ENCODE data around the gene CTXN3. TPM values are rescaled to one million over a fixed set of nuclear protein-coding genes. Genes with fewer than 3 reads are reported as not detected.

The CTXN3 gene
- polyA plus RNA-seq, 1 donor (not counting 4 experiments of a cell fraction or from before 2014, with no cell fraction given): 0.22 TPM

DNA sequence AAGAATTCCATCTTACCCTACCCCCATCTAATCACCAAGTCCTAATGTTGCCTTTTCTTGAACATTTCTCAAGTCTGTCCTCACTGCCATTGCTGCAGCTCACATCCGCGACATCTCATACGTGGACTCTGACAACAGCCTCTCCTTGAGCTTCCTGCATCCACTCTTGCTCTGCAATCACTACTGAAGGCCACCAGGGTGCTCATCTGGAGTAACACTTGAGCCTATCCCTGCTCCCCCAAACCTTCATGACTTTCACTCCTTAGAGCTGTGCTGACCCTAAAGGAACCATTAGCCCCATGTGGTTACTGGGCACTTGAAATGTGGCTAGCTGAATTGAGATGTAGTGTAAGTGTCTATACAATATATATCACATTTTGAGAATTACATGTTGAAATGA, 46.4 kb upstream of the CTXN3 start:
- no peaks in the 10 kb centered on the region for H3K36me3 ChIP-seq (ENCODE audit: control insufficient read depth in 2 of 2, extremely low read depth in 1 of 2, insufficient read depth in 2 of 2, low read length in 2 of 2)
- no peak overlapping the region for H3K4me2 ChIP-seq (ENCODE audit: control insufficient read depth, extremely low read depth, insufficient read depth, low read depth, low read length)
- H3K27ac ChIP-seq (ENCODE audit: control insufficient read depth, insufficient read depth, low read length): no peak overlapping the region
- no peaks in the 10 kb centered on the region for H3K9me3 ChIP-seq (ENCODE audit: control insufficient read depth, low read depth, low read length)
- DNase-seq (ENCODE audit: low read depth, low spot score): no peak
- H3K27me3 ChIP-seq (ENCODE audit: control insufficient read depth, extremely low read depth, insufficient read depth, low read length): no peaks in the 10 kb centered on the region
- no peak overlapping the region for H3K9ac ChIP-seq (ENCODE audit: control insufficient read depth, extremely low read depth, insufficient read depth, low read length)
- no peak for FAIRE-seq
- H3K79me2 ChIP-seq (ENCODE audit: control insufficient read depth, insufficient read depth, low read length): no peaks in the 10 kb centered on the region
- H3K4me1 ChIP-seq (ENCODE audit: control insufficient read depth, extremely low read depth, insufficient read depth, low read length): no peaks in the 10 kb centered on the region
- dilution Hi-C loops (cut with MboI; ENCODE audit: extremely low pct_ligation_motif_present, low sequenced_read_pairs): no loop called here
- no peak overlapping the region for H2AFZ ChIP-seq (ENCODE audit: control insufficient read depth, low read length)
- H3K9me1 ChIP-seq (ENCODE audit: control insufficient read depth, extremely low read depth, insufficient read depth, low read length): no peaks in the 10 kb centered on the region
- TF ChIP-seq EZH2 (IDR thresholded peaks at IDR 0.05; ENCODE audit: low read length): no peak
- TF ChIP-seq, protein P1, sequence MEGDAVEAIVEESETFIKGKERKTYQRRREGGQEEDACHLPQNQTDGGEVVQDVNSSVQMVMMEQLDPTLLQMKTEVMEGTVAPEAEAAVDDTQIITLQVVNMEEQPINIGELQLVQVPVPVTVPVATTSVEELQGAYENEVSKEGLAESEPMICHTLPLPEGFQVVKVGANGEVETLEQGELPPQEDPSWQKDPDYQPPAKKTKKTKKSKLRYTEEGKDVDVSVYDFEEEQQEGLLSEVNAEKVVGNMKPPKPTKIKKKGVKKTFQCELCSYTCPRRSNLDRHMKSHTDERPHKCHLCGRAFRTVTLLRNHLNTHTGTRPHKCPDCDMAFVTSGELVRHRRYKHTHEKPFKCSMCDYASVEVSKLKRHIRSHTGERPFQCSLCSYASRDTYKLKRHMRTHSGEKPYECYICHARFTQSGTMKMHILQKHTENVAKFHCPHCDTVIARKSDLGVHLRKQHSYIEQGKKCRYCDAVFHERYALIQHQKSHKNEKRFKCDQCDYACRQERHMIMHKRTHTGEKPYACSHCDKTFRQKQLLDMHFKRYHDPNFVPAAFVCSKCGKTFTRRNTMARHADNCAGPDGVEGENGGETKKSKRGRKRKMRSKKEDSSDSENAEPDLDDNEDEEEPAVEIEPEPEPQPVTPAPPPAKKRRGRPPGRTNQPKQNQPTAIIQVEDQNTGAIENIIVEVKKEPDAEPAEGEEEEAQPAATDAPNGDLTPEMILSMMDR (optimal IDR thresholded peaks at IDR 0.05 in 1 of 3, IDR thresholded peaks at IDR 0.05 in 1 of 3, conservative IDR thresholded peaks at IDR 0.05 in 1 of 3; ENCODE audit: extremely low read depth in 1 of 3, insufficient read depth in 2 of 3, low read length in 3 of 3): peak in 1 of 3 experiments; percentile 7
- no peak overlapping the region for H3K4me3 ChIP-seq (ENCODE audit: control insufficient read depth in 2 of 3, extremely low read depth in 1 of 3, insufficient read depth in 2 of 3, low read depth in 1 of 3, low read length in 3 of 3)
- no peaks in the 10 kb centered on the region for H4K20me1 ChIP-seq (ENCODE audit: control insufficient read depth, extremely low read depth, insufficient read depth, low read length)

DNA sequence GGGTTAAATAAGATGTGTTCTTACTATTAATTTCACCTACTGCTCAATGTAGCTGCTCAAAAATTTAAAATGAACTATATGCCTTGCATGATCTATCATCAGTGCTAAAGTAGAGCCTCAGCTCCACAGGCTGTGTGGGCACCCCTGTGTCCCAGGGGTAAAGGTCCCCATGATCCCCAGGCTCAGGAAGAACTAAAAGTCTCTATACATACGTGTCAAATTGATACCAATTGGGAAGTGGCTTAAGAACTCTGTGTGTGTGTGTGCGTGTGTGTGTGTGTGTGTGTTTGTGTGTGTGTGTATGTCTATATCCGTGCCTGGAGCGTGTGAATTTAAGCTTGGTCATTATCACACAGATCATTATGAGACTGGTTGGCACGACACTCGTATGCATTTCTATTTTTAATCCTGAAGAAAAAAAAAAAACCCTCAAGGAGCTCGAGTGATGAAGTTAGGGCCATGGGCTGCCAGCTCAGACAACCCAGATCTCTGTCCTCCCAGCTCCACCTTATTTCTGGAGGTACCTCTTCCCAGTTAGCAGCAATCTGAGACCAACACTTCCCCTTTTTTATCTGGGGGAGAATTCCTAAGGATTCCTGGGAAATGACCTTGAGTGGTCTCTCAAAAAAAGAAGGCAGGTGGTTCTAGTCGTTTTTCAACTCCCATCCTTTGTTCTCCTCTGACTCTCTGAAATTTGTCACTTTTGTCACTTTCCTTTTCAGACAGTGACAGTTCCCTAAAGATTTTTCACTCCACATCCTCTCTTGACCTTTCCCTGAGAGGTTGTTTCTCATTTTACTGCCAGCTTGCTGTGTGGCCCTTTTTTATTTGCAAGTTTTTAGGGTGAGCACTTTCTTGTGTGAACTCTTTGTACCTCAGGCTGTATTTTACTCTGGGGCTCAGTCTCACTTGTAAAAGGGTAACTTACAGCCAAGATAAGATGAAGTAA, 45.7 kb upstream of the CTXN3 start:
- H4K20me1 ChIP-seq (ENCODE audit: control insufficient read depth, extremely low read depth, insufficient read depth, low read length): no peaks in the 10 kb centered on the region
- no peaks in the 10 kb centered on the region for H3K4me1 ChIP-seq (ENCODE audit: control insufficient read depth, extremely low read depth, insufficient read depth, low read length)
- no peaks in the 10 kb centered on the region for H3K27me3 ChIP-seq (ENCODE audit: control insufficient read depth, extremely low read depth, insufficient read depth, low read length)
- no peaks in the 10 kb centered on the region for H3K9me1 ChIP-seq (ENCODE audit: control insufficient read depth, extremely low read depth, insufficient read depth, low read length)
- no peak overlapping the region for H3K4me3 ChIP-seq (ENCODE audit: control insufficient read depth in 2 of 3, extremely low read depth in 1 of 3, insufficient read depth in 2 of 3, low read depth in 1 of 3, low read length in 3 of 3)
- H3K9me3 ChIP-seq (ENCODE audit: control insufficient read depth, low read depth, low read length): no peaks in the 10 kb centered on the region
- no peak overlapping the region for H3K27ac ChIP-seq (ENCODE audit: control insufficient read depth, insufficient read depth, low read length)
- no peak overlapping the region for H3K4me2 ChIP-seq (ENCODE audit: control insufficient read depth, extremely low read depth, insufficient read depth, low read depth, low read length)
- no peak overlapping the region for H2AFZ ChIP-seq (ENCODE audit: control insufficient read depth, low read length)
- no peak overlapping the region for H3K9ac ChIP-seq (ENCODE audit: control insufficient read depth, extremely low read depth, insufficient read depth, low read length)
- TF ChIP-seq, protein P1 (optimal IDR thresholded peaks at IDR 0.05 in 1 of 3, IDR thresholded peaks at IDR 0.05 in 1 of 3, conservative IDR thresholded peaks at IDR 0.05 in 1 of 3; ENCODE audit: extremely low read depth in 1 of 3, insufficient read depth in 2 of 3, low read length in 3 of 3): no peak
- TF ChIP-seq EZH2 (IDR thresholded peaks at IDR 0.05; ENCODE audit: low read length): no peak
- no peak for FAIRE-seq
- no peaks in the 10 kb centered on the region for H3K36me3 ChIP-seq (ENCODE audit: control insufficient read depth in 2 of 2, extremely low read depth in 1 of 2, insufficient read depth in 2 of 2, low read length in 2 of 2)
- H3K79me2 ChIP-seq (ENCODE audit: control insufficient read depth, insufficient read depth, low read length): no peaks in the 10 kb centered on the region
- dilution Hi-C loops (cut with MboI; ENCODE audit: extremely low pct_ligation_motif_present, low sequenced_read_pairs): no loop called here
- DNase-seq (ENCODE audit: low read depth, low spot score): no peak
